ENCODE measurements around the gene HDHD5. TPM values are rescaled to one million over a fixed set of nuclear protein-coding genes. Genes with fewer than 3 reads are reported as not detected.
A peak's percentile ranks its signal among the peaks of the same experiment; 100 is the strongest.

The HDHD5 gene
- total RNA-seq, 3 donors from 2014 or later (not counting 1 experiment from before 2014, with no cell fraction given) = 12.0 to 16.5 (median 13.5) TPM

- Mint-ChIP-seq H3K27ac (peak overlapping the region; percentile 48 to 74), H3K4me3 (peak overlapping the region; percentile 79), H3K27me3 (ENCODE audit: low read depth in 2 of 2) (no peaks in the 10 kb centered on the region), H3K9me3 (no peaks in the 10 kb centered on the region), H3K36me3 (no peaks in the 10 kb centered on the region), H3K4me1 (peaks cover 12 to 16% of the 10 kb centered on the region in 2 donors)
- TF ChIP-seq, protein P1, sequence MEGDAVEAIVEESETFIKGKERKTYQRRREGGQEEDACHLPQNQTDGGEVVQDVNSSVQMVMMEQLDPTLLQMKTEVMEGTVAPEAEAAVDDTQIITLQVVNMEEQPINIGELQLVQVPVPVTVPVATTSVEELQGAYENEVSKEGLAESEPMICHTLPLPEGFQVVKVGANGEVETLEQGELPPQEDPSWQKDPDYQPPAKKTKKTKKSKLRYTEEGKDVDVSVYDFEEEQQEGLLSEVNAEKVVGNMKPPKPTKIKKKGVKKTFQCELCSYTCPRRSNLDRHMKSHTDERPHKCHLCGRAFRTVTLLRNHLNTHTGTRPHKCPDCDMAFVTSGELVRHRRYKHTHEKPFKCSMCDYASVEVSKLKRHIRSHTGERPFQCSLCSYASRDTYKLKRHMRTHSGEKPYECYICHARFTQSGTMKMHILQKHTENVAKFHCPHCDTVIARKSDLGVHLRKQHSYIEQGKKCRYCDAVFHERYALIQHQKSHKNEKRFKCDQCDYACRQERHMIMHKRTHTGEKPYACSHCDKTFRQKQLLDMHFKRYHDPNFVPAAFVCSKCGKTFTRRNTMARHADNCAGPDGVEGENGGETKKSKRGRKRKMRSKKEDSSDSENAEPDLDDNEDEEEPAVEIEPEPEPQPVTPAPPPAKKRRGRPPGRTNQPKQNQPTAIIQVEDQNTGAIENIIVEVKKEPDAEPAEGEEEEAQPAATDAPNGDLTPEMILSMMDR (IDR thresholded peaks at IDR 0.05) = no peak
- DNase-seq = peak in 1 of 2 donors; percentile 62
- H3K9me3 ChIP-seq (ENCODE audit: control insufficient read depth, insufficient read depth, low read length) = no peaks in the 10 kb centered on the region
- H3K27me3 ChIP-seq (ENCODE audit: control insufficient read depth, insufficient read depth, low read length) = no peaks in the 10 kb centered on the region
- H3K27ac ChIP-seq (ENCODE audit: low read length) = peak overlapping the region; percentile 62
- ATAC-seq = peak; percentile 15 to 35 (median 34)
- H3K4me3 ChIP-seq (ENCODE audit: low read length) = peak overlapping the region; percentile 77
- intact Hi-C loops (cut with micrococcal nuclease) = loop anchor here (1.0 to 10.0 kb wide), 2 partner anchors 75 to 915 kb away; partner anchors contain the start of genes IL17RA and PEX26
- H3K4me1 ChIP-seq (ENCODE audit: control insufficient read depth, insufficient read depth, low read length) = peaks cover 24% of the 10 kb centered on the region
- H3K36me3 ChIP-seq (ENCODE audit: control insufficient read depth, insufficient read depth, low read length) = no peaks in the 10 kb centered on the region
- 30% methylated on average over 35 of the region's 35 CpGs for WGBS (ENCODE audit: insufficient coverage)
Measured at GRCh38 chr22:17159504-17159951, 451 bp upstream of the HDHD5 start.

DNA sequence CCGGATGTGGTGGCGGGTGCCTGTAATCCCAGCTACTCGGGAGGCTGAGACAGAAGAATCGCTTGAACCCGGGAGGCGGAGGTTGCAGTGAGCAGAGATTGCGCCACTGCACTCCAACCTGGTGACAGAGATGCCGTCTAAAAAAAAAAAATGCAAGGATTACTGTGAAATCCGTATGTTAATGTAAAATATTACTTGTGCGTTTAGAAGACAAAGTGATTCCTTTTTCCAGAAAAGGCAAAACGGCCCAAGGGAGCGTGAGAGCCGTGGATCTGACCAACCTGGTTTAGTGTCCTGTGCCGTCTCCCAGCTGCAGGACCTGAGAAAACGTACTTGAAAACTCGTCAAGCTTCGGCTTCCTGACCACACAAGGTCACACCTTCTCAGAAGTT is 905 bp downstream of the HDHD5 start:
- Mint-ChIP-seq H3K27ac (peak overlapping the region; percentile 46 to 74), H3K4me3 (peak overlapping the region; percentile 93), H3K4me1 (peaks cover 12 to 16% of the 10 kb centered on the region in 2 donors), H3K27me3 (ENCODE audit: low read depth in 2 of 2) (no peaks in the 10 kb centered on the region), H3K9me3 (no peaks in the 10 kb centered on the region), H3K36me3 (no peaks in the 10 kb centered on the region)
- Histone ChIP-seq H3K27me3 (ENCODE audit: control insufficient read depth, insufficient read depth, low read length) (no peaks in the 10 kb centered on the region), H3K4me3 (ENCODE audit: low read length) (peak overlapping the region; percentile 72), H3K9me3 (ENCODE audit: control insufficient read depth, insufficient read depth, low read length) (no peaks in the 10 kb centered on the region), H3K27ac (ENCODE audit: low read length) (no peak overlapping the region), H3K36me3 (ENCODE audit: control insufficient read depth, insufficient read depth, low read length) (no peaks in the 10 kb centered on the region), H3K4me1 (ENCODE audit: control insufficient read depth, insufficient read depth, low read length) (peaks cover 24% of the 10 kb centered on the region)
- WGBS (ENCODE audit: insufficient coverage) = 60% methylated on average over 17 of the region's 17 CpGs
- TF ChIP-seq, protein P1 (IDR thresholded peaks at IDR 0.05) = no peak
- intact Hi-C loops (cut with micrococcal nuclease) = loop anchor here (10.0 kb wide), 1 partner anchor 917 kb away; the partner anchor contains the start of gene PEX26
- ATAC-seq (no peak), DNase-seq (no peak)

- H3K9me3 Mint-ChIP-seq = no peaks in the 10 kb centered on the region
- H3K36me3 Mint-ChIP-seq = no peaks in the 10 kb centered on the region
- intact Hi-C loops (cut with micrococcal nuclease) = loop anchor here (10.0 kb wide), 1 partner anchor 917 kb away; the partner anchor contains the start of gene PEX26
- no peaks in the 10 kb centered on the region for H3K27me3 ChIP-seq (ENCODE audit: control insufficient read depth, insufficient read depth, low read length)
- H3K4me1 Mint-ChIP-seq = peaks cover 12 to 16% of the 10 kb centered on the region in 2 donors
- H3K27ac ChIP-seq (ENCODE audit: low read length) = no peak overlapping the region
- DNase-seq = no peak
- WGBS (ENCODE audit: insufficient coverage) = 100% methylated on average over 3 of the region's 3 CpGs
- H3K4me3 ChIP-seq (ENCODE audit: low read length) = no peak overlapping the region
- H3K27ac Mint-ChIP-seq = peak overlapping the region in 1 of 2 donors; percentile 46
- TF ChIP-seq, protein P1 (IDR thresholded peaks at IDR 0.05) = no peak
- peaks cover 24% of the 10 kb centered on the region for H3K4me1 ChIP-seq (ENCODE audit: control insufficient read depth, insufficient read depth, low read length)
- no peaks in the 10 kb centered on the region for H3K36me3 ChIP-seq (ENCODE audit: control insufficient read depth, insufficient read depth, low read length)
- H3K9me3 ChIP-seq (ENCODE audit: control insufficient read depth, insufficient read depth, low read length) = no peaks in the 10 kb centered on the region
- H3K27me3 Mint-ChIP-seq (ENCODE audit: low read depth in 2 of 2) = no peaks in the 10 kb centered on the region
- no peak for ATAC-seq
- peak overlapping the region; percentile 93 for H3K4me3 Mint-ChIP-seq
Measured at GRCh38 chr22:17157714-17158113, 1.4 kb downstream of the HDHD5 start.

GRCh38 chr22:17155941-17156340 is 3.1 kb downstream of the HDHD5 start:
- intact Hi-C loops (cut with micrococcal nuclease) = loop anchor here (10.0 kb wide), 1 partner anchor 919 kb away; the partner anchor contains the start of gene PEX26
- WGBS (ENCODE audit: insufficient coverage) = 71% methylated on average over 2 of the region's 3 CpGs

More at GRCh38 chr22:17155941-17156340, 3.1 kb downstream of the HDHD5 start:
- Mint-ChIP-seq H3K9me3 (no peaks in the 10 kb centered on the region), H3K27me3 (ENCODE audit: low read depth in 2 of 2) (no peaks in the 10 kb centered on the region), H3K4me1 (peaks cover 19 to 23% of the 10 kb centered on the region in 2 donors), H3K27ac (no peak overlapping the region), H3K36me3 (no peaks in the 10 kb centered on the region), H3K4me3 (no peak overlapping the region)
- ATAC-seq (no peak), DNase-seq (no peak)
- H3K27me3 ChIP-seq (ENCODE audit: control insufficient read depth, insufficient read depth, low read length) = no peaks in the 10 kb centered on the region
- TF ChIP-seq, protein P1 (IDR thresholded peaks at IDR 0.05) = no peak
- H3K9me3 ChIP-seq (ENCODE audit: control insufficient read depth, insufficient read depth, low read length) = no peaks in the 10 kb centered on the region
- H3K4me1 ChIP-seq (ENCODE audit: control insufficient read depth, insufficient read depth, low read length) = peaks cover 24% of the 10 kb centered on the region
- no peak overlapping the region for H3K27ac ChIP-seq (ENCODE audit: low read length)
- no peak overlapping the region for H3K4me3 ChIP-seq (ENCODE audit: low read length)
- H3K36me3 ChIP-seq (ENCODE audit: control insufficient read depth, insufficient read depth, low read length) = no peaks in the 10 kb centered on the region

Measured in natural killer cell (primary cell).